Measurements from ENCODE around the gene OR51B2. TPM values are rescaled to one million over a fixed set of nuclear protein-coding genes. Genes with fewer than 3 reads are reported as not detected.

Gene OR51B2
- total and polyA plus RNA-seq, 10 of the 15 experiments (the other 5 are each of a cell fraction or from before 2014, with no cell fraction given), result 0.29 TPM; not detected in 9

DNA sequence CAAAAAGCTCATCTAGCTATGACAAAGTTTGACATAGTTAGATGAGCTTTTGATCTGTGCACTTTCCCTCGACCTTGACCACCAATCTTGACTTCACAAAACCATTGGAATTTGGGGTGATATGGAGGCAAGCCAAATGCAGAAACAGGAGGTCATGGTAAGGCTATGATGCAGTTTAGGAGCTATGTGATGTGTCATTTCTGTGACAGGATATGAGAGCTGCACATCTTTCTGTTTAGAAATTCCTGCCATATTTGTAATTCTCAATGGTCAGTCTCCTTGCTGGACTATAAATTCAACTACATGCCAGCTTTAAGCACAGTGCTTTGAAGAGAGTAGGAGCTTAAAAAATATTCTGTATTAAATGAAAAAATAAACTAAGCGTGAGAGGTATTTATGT lies 40.1 kb upstream of the OR51B2 start (continued):
- no peak for TF ChIP-seq NFYB (IDR thresholded peaks at IDR 0.05; ENCODE audit: insufficient read depth, low read depth, low read length)

DNA sequence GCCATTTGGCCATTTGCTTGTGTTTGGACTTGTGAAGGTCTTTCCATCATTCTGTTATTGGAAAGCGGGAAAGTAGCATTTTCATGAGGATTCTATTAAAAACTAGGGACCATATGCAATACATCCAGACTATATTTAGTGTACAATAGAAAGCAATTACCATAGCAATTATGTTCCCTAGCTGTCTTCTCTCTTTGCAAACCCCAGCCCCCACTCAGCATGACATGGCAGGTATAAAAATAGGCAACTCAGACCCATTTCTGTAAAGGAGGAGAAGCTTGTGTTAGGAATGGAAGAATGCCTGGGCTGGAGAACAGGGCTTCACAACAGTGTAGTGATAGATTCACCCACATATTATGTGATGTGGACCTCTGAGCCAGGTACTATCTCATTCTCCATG lies 39.6 kb upstream of the OR51B2 start:
- intact Hi-C loops (cut with micrococcal nuclease; ENCODE audit: unreplicated experiment) (no loop called here), in situ Hi-C loops (cut with MboI) (no loop called here)
- Histone ChIP-seq H3K9me3 (replicated peaks; ENCODE audit: control insufficient read depth, insufficient read depth, low read length) (no peaks in the 10 kb centered on the region), H2AFZ (ENCODE audit: control insufficient read depth, low read depth, low read length) (no peak overlapping the region), H3K27ac (ENCODE audit: control insufficient read depth, insufficient read depth) (no peak overlapping the region), H3K36me3 (ENCODE audit: control insufficient read depth in 2 of 2, insufficient read depth in 2 of 2, low read length in 1 of 2) (no peaks in the 10 kb centered on the region), H3K4me2 (ENCODE audit: control insufficient read depth, insufficient read depth) (no peak overlapping the region), H3K4me1 (ENCODE audit: control insufficient read depth, insufficient read depth, low read length) (no peaks in the 10 kb centered on the region), H4K20me1 (ENCODE audit: control insufficient read depth, insufficient read depth) (no peaks in the 10 kb centered on the region), H3K9ac (ENCODE audit: control insufficient read depth, insufficient read depth, low read length) (no peak overlapping the region), H3K27me3 (replicated peaks in 1 of 2; ENCODE audit: control insufficient read depth in 2 of 2, insufficient read depth in 2 of 2, low read length in 1 of 2) (no peaks in the 10 kb centered on the region), H3K79me2 (ENCODE audit: control insufficient read depth, insufficient read depth, low read length) (no peaks in the 10 kb centered on the region), H3K4me3 (no peak overlapping the region)
- WGBS (ENCODE audit: insufficient coverage, insufficient replicate concordance, low lambda C conversion rate, missing lambda C conversion rate), result 4% methylated on average over 1 of the region's 1 CpG
- BruUV-seq (replicated peaks), result no TSS peak
- no peak for ATAC-seq
- ChIA-PET RAD21 (ENCODE audit: unreplicated experiment) (interaction anchor here (1.0 kb wide), 1 partner anchor 719 kb away, joined by 3 read pairs; no protein-coding TSS in a partner anchor), CTCF (interaction anchor here (1.1 kb wide), 1 partner anchor 20 kb away, joined by 3 read pairs; no protein-coding TSS in a partner anchor), POLR2A (no interaction called here), SMC1A (ENCODE audit: uncharacterized antibody, unreplicated experiment) (no interaction called here)
- no peak for FAIRE-seq
- DNase-seq (ENCODE audit: low read depth, low spot score), result no peak
- TF ChIP-seq STAT3 (IDR thresholded peaks at IDR 0.05; ENCODE audit: low read depth, low read length) (no peak), CBX3 (IDR thresholded peaks at IDR 0.05; ENCODE audit: borderline replicate concordance, low read depth) (no peak), IKZF2 (IDR thresholded peaks at IDR 0.05) (no peak), NFYB (IDR thresholded peaks at IDR 0.05; ENCODE audit: insufficient read depth, low read depth, low read length) (no peak), ESRRA (IDR thresholded peaks at IDR 0.05; ENCODE audit: low read length) (no peak), NR2F1 (conservative IDR thresholded peaks at IDR 0.05) (no peak), TCF7 (IDR thresholded peaks at IDR 0.05; ENCODE audit: borderline replicate concordance) (no peak), STAT1 (conservative IDR thresholded peaks at IDR 0.05) (no peak), CHD2 (IDR thresholded peaks at IDR 0.05; ENCODE audit: borderline replicate concordance, low read depth, low read length) (no peak)
- TF ChIP-seq, protein P1, sequence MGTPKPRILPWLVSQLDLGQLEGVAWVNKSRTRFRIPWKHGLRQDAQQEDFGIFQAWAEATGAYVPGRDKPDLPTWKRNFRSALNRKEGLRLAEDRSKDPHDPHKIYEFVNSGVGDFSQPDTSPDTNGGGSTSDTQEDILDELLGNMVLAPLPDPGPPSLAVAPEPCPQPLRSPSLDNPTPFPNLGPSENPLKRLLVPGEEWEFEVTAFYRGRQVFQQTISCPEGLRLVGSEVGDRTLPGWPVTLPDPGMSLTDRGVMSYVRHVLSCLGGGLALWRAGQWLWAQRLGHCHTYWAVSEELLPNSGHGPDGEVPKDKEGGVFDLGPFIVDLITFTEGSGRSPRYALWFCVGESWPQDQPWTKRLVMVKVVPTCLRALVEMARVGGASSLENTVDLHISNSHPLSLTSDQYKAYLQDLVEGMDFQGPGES (IDR thresholded peaks at IDR 0.05), result no peak
- TF ChIP-seq, protein P2, sequence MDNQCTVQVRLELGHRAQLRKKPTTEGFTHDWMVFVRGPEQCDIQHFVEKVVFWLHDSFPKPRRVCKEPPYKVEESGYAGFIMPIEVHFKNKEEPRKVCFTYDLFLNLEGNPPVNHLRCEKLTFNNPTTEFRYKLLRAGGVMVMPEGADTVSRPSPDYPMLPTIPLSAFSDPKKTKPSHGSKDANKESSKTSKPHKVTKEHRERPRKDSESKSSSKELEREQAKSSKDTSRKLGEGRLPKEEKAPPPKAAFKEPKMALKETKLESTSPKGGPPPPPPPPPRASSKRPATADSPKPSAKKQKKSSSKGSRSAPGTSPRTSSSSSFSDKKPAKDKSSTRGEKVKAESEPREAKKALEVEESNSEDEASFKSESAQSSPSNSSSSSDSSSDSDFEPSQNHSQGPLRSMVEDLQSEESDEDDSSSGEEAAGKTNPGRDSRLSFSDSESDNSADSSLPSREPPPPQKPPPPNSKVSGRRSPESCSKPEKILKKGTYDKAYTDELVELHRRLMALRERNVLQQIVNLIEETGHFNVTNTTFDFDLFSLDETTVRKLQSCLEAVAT (IDR thresholded peaks at IDR 0.05), result no peak
- TF ChIP-seq, protein P3, sequence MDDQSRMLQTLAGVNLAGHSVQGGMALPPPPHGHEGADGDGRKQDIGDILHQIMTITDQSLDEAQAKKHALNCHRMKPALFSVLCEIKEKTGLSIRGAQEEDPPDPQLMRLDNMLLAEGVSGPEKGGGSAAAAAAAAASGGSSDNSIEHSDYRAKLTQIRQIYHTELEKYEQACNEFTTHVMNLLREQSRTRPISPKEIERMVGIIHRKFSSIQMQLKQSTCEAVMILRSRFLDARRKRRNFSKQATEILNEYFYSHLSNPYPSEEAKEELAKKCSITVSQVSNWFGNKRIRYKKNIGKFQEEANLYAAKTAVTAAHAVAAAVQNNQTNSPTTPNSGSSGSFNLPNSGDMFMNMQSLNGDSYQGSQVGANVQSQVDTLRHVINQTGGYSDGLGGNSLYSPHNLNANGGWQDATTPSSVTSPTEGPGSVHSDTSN (IDR thresholded peaks at IDR 0.05; ENCODE audit: insufficient replicate concordance, low read depth, low read length), result no peak
- TF ChIP-seq, protein P4, sequence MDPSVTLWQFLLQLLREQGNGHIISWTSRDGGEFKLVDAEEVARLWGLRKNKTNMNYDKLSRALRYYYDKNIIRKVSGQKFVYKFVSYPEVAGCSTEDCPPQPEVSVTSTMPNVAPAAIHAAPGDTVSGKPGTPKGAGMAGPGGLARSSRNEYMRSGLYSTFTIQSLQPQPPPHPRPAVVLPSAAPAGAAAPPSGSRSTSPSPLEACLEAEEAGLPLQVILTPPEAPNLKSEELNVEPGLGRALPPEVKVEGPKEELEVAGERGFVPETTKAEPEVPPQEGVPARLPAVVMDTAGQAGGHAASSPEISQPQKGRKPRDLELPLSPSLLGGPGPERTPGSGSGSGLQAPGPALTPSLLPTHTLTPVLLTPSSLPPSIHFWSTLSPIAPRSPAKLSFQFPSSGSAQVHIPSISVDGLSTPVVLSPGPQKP (IDR thresholded peaks at IDR 0.05; ENCODE audit: low read depth, low read length), result no peak
- TF ChIP-seq, protein P5, sequence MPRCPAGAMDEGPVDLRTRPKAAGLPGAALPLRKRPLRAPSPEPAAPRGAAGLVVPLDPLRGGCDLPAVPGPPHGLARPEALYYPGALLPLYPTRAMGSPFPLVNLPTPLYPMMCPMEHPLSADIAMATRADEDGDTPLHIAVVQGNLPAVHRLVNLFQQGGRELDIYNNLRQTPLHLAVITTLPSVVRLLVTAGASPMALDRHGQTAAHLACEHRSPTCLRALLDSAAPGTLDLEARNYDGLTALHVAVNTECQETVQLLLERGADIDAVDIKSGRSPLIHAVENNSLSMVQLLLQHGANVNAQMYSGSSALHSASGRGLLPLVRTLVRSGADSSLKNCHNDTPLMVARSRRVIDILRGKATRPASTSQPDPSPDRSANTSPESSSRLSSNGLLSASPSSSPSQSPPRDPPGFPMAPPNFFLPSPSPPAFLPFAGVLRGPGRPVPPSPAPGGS (IDR thresholded peaks at IDR 0.05; ENCODE audit: borderline replicate concordance, insufficient read depth, low read depth, low read length, poor library complexity, severe bottlenecking), result no peak

All from GM12878 (cell line).